AG09319 (cell line): ENCODE data around the gene FNDC4.

ENCODE experiments used
- DNase-seq: peaks from one replicate; pipeline ENCODE4 v3.0.0-alpha.2; 2010; ENCODE audit warnings: low read depth; ENCODE audit errors: extremely low read depth
- CTCF ChIP-seq: IDR thresholded peaks from 2 replicates; pipeline ENCODE4 v1.5.1; 2011; ENCODE audit warnings: low read depth, mild to moderate bottlenecking, inconsistent platforms, low read length, moderate library complexity

Gene FNDC4

GRCh38 chr2:27520316-27520715 lies 25.3 kb upstream of the FNDC4 start:
- no peak for TF ChIP-seq CTCF
- no peak for DNase-seq

- no peak for DNase-seq
- no peak for TF ChIP-seq CTCF
Measured at GRCh38 chr2:27518782-27519113, 23.7 kb upstream of the FNDC4 start.

- no peak for TF ChIP-seq CTCF
- DNase-seq = no peak
Measured at GRCh38 chr2:27518113-27518781, 23.2 kb upstream of the FNDC4 start.

DNA sequence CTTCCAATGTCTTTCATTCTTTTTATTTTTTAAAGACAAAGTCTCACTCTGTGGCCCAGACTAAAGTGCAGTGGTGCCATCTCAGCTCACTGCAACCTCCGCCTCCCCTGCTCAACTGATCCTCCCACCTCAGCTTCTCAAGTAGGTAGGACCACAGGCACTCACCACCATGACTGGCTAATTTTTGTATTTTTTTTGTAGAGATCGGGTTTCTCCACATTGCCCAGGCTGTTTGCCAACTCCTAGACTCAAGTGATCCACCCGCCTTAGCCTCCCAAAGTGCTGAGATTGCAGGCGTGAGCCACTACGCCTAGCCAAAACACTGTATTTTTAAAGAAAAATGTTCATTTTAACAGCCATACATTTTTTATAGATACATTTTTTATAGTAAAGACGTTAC lies 14.3 kb upstream of the FNDC4 start:
- no peak for TF ChIP-seq CTCF
- DNase-seq = no peak

- no peak for DNase-seq
- TF ChIP-seq CTCF = no peak
Measured at GRCh38 chr2:27507293-27507692, 12.3 kb upstream of the FNDC4 start.

DNA sequence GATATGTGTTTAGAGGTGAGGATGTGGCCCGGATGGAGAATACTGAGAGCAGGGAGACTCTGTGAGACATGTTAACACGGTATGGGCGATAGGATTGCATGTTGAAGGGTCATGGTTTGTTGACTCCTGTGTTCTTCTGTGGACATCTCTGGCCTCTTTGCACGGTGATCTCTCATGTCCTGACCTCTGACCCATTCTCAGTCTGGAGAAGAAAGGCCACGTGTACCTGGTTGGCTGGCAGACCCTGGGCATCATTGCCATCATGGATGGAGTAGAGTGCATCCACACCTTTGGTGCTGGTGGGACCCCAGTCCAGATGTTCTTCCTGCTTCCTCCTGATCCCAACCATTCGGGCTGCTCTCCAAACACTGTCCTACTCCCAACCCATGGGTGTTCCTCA lies 11.6 kb upstream of the FNDC4 start:
- no peak for TF ChIP-seq CTCF
- no peak for DNase-seq

- TF ChIP-seq CTCF = no peak
- no peak for DNase-seq
Measured at GRCh38 chr2:27502142-27502541, 7.1 kb upstream of the FNDC4 start.
